Measurements from ENCODE around the gene LGR6.

GRCh38 chr1:202285908-202286307 lies 92.3 kb downstream of the LGR6 start:
- no peak for TF ChIP-seq ZNF274 (IDR thresholded peaks at IDR 0.05; ENCODE audit: low read depth, low read length)
- TF ChIP-seq YY1 (IDR thresholded peaks at IDR 0.05; ENCODE audit: insufficient read depth, insufficient read length) = no peak
- no peak for TF ChIP-seq SUZ12 (IDR thresholded peaks at IDR 0.05; ENCODE audit: extremely low read depth, insufficient read depth, insufficient read length)

Data from NT2/D1 (cell line).